ENCODE results near the gene NCAPD3.

Gene NCAPD3

DNA sequence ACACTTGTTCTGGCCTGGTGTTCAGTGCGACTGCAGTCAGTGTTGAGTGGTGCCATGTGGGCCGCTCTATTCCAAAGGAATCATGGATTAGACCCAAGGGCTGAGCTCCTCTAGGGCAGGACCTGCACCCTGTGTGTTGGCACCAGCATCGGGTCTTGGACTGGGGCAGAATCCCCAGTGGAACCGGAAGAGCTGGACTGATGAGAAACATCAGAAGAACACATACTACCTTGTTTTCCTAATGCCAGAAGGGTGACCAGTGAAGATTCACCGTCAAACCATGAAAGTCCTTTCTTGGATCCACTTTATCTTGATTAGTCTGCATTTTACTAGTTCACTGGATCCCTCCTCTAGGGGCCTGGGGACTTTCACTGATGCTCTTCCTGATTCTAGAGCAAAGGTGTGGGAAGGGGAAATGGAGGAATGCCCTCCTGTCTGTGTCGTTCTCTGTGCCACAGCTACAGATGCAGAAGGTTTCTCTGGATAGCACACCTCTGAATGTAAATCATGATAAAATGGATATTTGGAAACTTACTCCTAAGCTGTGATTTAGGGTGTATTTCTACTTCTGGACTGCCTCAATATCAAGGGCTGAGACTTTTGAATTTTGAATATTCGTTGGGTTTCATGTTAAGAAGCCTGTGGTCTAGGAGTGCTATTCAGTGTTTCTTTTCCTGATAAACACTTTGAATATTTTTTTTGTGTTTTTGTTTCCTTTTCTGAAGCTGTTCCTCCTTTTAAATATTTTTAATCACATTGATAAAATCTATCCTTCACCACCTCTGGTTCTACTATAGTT, 41.4 kb upstream of the NCAPD3 start:
- H3K27me3 ChIP-seq (ENCODE audit: control insufficient read depth, low read length): no peaks in the 10 kb centered on the region; the same call in 1 of the 2 replicates
- no peaks in the 10 kb centered on the region for H4K20me1 ChIP-seq (ENCODE audit: control insufficient read depth, insufficient read depth, low read depth, low read length)
- H3K9me3 ChIP-seq (ENCODE audit: control insufficient read depth, insufficient read depth, low read length): no peaks in the 10 kb centered on the region
- no peaks in the 10 kb centered on the region for H3F3A ChIP-seq (ENCODE audit: control insufficient read depth, insufficient read depth)
- H3K36me3 ChIP-seq (ENCODE audit: control insufficient read depth, low read length): peaks cover 8% of the 10 kb centered on the region
- H3K4me3 ChIP-seq (ENCODE audit: low read length): no peak overlapping the region
- no peak overlapping the region for H3K4me2 ChIP-seq (ENCODE audit: low read length)
- no peaks in the 10 kb centered on the region for H3K79me2 ChIP-seq (ENCODE audit: control insufficient read depth, low read length)
- no peak overlapping the region for H3K27ac ChIP-seq (ENCODE audit: low read depth, low read length)
- TF ChIP-seq, protein P1, sequence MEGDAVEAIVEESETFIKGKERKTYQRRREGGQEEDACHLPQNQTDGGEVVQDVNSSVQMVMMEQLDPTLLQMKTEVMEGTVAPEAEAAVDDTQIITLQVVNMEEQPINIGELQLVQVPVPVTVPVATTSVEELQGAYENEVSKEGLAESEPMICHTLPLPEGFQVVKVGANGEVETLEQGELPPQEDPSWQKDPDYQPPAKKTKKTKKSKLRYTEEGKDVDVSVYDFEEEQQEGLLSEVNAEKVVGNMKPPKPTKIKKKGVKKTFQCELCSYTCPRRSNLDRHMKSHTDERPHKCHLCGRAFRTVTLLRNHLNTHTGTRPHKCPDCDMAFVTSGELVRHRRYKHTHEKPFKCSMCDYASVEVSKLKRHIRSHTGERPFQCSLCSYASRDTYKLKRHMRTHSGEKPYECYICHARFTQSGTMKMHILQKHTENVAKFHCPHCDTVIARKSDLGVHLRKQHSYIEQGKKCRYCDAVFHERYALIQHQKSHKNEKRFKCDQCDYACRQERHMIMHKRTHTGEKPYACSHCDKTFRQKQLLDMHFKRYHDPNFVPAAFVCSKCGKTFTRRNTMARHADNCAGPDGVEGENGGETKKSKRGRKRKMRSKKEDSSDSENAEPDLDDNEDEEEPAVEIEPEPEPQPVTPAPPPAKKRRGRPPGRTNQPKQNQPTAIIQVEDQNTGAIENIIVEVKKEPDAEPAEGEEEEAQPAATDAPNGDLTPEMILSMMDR (IDR thresholded peaks at IDR 0.05; ENCODE audit: low read depth, low read length, poor library complexity, severe bottlenecking): no peak
- no peak for TF ChIP-seq EZH2phosphoT487 (IDR thresholded peaks at IDR 0.05; ENCODE audit: borderline replicate concordance, low read length)
- no peaks in the 10 kb centered on the region for H3K9me2 ChIP-seq (replicated peaks; ENCODE audit: control insufficient read depth, low read length)
- peaks cover 5% of the 10 kb centered on the region for H3K4me1 ChIP-seq (ENCODE audit: control insufficient read depth, low read length)

DNA sequence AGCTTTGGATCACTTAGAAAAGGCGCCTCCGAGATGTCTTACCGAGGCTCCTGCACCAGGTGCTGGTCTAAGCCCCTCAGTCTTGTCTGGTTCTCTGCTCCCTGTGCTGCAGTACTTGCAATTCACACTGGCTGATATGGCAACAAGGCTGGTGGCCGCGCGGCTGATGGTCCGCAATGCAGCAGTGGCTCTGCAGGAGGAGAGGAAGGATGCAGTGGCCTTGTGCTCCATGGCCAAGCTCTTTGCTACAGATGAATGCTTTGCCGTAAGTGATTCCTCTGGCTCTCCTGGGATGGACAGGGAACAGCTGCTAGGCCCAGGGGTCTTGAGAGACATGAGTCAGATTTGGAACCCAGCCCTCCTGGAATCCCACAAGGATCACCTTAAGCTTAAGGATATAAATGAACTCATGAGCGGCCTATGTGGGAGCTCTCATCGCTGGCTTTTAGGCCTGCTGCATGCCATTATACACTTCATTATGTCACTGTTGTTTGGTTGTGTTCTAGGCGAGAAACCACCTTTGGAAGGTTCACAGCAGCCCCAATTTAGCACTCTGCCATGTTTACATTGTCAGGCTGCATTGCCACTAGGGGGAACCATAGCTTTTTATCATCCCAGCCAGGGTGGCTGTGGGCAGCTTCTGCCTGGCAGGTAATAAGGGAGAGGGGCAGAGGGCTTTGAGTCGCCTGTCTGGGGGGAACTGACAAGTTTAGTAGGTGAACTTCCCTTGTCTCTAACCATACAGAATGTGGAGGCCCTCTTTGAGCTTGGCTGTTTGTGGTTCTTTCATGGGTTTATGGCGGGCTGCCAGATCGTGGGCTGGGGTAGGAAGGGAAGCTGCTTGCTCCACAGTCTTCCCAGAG, 38.1 kb upstream of the NCAPD3 start:
- no peaks in the 10 kb centered on the region; the same call in 1 of the 2 replicates for H3K27me3 ChIP-seq (ENCODE audit: control insufficient read depth, low read length)
- TF ChIP-seq EZH2phosphoT487 (IDR thresholded peaks at IDR 0.05; ENCODE audit: borderline replicate concordance, low read length): no peak
- TF ChIP-seq, protein P1 (IDR thresholded peaks at IDR 0.05; ENCODE audit: low read depth, low read length, poor library complexity, severe bottlenecking): peak; percentile 71
- H3K79me2 ChIP-seq (ENCODE audit: control insufficient read depth, low read length): no peaks in the 10 kb centered on the region
- H3K36me3 ChIP-seq (ENCODE audit: control insufficient read depth, low read length): peaks cover 21% of the 10 kb centered on the region
- H3K4me2 ChIP-seq (ENCODE audit: low read length): no peak overlapping the region
- no peak overlapping the region for H3K27ac ChIP-seq (ENCODE audit: low read depth, low read length)
- peaks cover 6% of the 10 kb centered on the region for H3K4me1 ChIP-seq (ENCODE audit: control insufficient read depth, low read length)
- no peaks in the 10 kb centered on the region for H3F3A ChIP-seq (ENCODE audit: control insufficient read depth, insufficient read depth)
- no peak overlapping the region for H3K4me3 ChIP-seq (ENCODE audit: low read length)
- no peaks in the 10 kb centered on the region for H3K9me2 ChIP-seq (replicated peaks; ENCODE audit: control insufficient read depth, low read length)
- H4K20me1 ChIP-seq (ENCODE audit: control insufficient read depth, insufficient read depth, low read depth, low read length): 0 out of 2 replicates have a peak, but pooled peaks cover 3% of the 10 kb centered on the region
- no peaks in the 10 kb centered on the region for H3K9me3 ChIP-seq (ENCODE audit: control insufficient read depth, insufficient read depth, low read length)

DNA sequence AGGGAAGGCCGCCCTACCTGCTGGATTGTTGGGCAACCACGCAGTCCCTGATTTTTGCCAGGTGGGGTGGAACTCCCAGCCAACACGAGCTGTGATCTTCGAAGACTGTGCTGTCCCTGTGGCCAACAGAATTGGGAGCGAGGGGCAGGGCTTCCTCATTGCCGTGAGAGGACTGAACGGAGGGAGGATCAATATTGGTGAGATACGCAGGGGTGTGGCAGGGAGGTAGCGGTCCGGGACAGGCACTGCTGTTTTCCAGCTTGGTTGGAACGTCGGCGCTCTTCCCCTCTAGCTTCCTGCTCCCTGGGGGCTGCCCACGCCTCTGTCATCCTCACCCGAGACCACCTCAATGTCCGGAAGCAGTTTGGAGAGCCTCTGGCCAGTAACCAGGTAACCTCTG, 37.2 kb upstream of the NCAPD3 start:
- H3F3A ChIP-seq (ENCODE audit: control insufficient read depth, insufficient read depth): no peaks in the 10 kb centered on the region
- no peak overlapping the region for H3K27ac ChIP-seq (ENCODE audit: low read depth, low read length)
- no peaks in the 10 kb centered on the region for H3K9me2 ChIP-seq (replicated peaks; ENCODE audit: control insufficient read depth, low read length)
- peaks cover 21% of the 10 kb centered on the region for H3K36me3 ChIP-seq (ENCODE audit: control insufficient read depth, low read length)
- no peak overlapping the region for H3K4me2 ChIP-seq (ENCODE audit: low read length)
- peaks cover 6% of the 10 kb centered on the region for H3K4me1 ChIP-seq (ENCODE audit: control insufficient read depth, low read length)
- no peaks in the 10 kb centered on the region for H3K27me3 ChIP-seq (ENCODE audit: control insufficient read depth, low read length)
- H4K20me1 ChIP-seq (ENCODE audit: control insufficient read depth, insufficient read depth, low read depth, low read length): 0 out of 2 replicates have a peak, but pooled peaks cover 3% of the 10 kb centered on the region
- TF ChIP-seq EZH2phosphoT487 (IDR thresholded peaks at IDR 0.05; ENCODE audit: borderline replicate concordance, low read length): no peak
- TF ChIP-seq, protein P1 (IDR thresholded peaks at IDR 0.05; ENCODE audit: low read depth, low read length, poor library complexity, severe bottlenecking): no peak
- no peaks in the 10 kb centered on the region for H3K79me2 ChIP-seq (ENCODE audit: control insufficient read depth, low read length)
- no peak overlapping the region for H3K4me3 ChIP-seq (ENCODE audit: low read length)
- no peaks in the 10 kb centered on the region for H3K9me3 ChIP-seq (ENCODE audit: control insufficient read depth, insufficient read depth, low read length)

All from DOHH2 (cell line).